IgD-negative memory B cell (primary cell): Measurements from ENCODE around the gene WDFY2. TPM values are rescaled to one million over a fixed set of nuclear protein-coding genes. Genes with fewer than 3 reads are reported as not detected.

Experiments used
- H3K27ac Mint-ChIP-seq, 3 donors: one replicate each; pipeline ENCODE4 v1.8.0; 2020 to 2022; ENCODE audit warnings: mild to moderate bottlenecking in 3 of 3, mixed read lengths in 3 of 3, moderate library complexity in 1 of 3
- H3K27me3 Mint-ChIP-seq: one replicate; pipeline ENCODE4 v1.8.0; 2021; ENCODE audit warnings: mixed read lengths
- H3K36me3 Mint-ChIP-seq: one replicate; pipeline ENCODE4 v1.8.0; 2020; ENCODE audit warnings: mild to moderate bottlenecking, mixed read lengths
- H3K4me1 Mint-ChIP-seq, 3 donors: one replicate each; pipeline ENCODE4 v1.8.0; 2020 to 2022; ENCODE audit warnings: mixed read lengths in 3 of 3, mild to moderate bottlenecking in 1 of 3
- H3K4me3 Mint-ChIP-seq, 4 donors: one replicate each; pipeline ENCODE4 v1.8.0; 2020 to 2022; ENCODE audit warnings: mild to moderate bottlenecking in 4 of 4, mixed read lengths in 4 of 4, moderate library complexity in 3 of 4
- H3K9me3 Mint-ChIP-seq, 3 donors: one replicate each; pipeline ENCODE4 v1.8.0; 2020 to 2021; ENCODE audit warnings: mixed read lengths in 3 of 3, mild to moderate bottlenecking in 1 of 3
- polyA plus RNA-seq: library from polyadenylated mRNA; unstranded; fragments of 300-500 nt; fragmentation: Illumina TruSeq; gene quantifications from one replicate; pipeline ENCODE4 v1.2.3, GENCODE V29; 2021

Gene WDFY2
- polyA plus RNA-seq, 1 donor from 2014 or later: 6.0 TPM

GRCh38 chr13:51668580-51669195 lies 84.4 kb downstream of the WDFY2 start:
- Mint-ChIP-seq H3K4me1 (peaks cover 34 to 57% (median 49%) of the 10 kb centered on the region in 3 donors), H3K27ac (no peak overlapping the region), H3K4me3 (no peak overlapping the region), H3K27me3 (no peaks in the 10 kb centered on the region), H3K36me3 (peaks cover 13% of the 10 kb centered on the region), H3K9me3 (no peaks in the 10 kb centered on the region)

- Mint-ChIP-seq H3K36me3 (peaks cover 16% of the 10 kb centered on the region), H3K4me1 (peaks cover 27 to 49% (median 36%) of the 10 kb centered on the region in 3 donors), H3K27me3 (no peaks in the 10 kb centered on the region), H3K4me3 (peak overlapping the region in 1 of 4 donors; percentile 33), H3K9me3 (no peaks in the 10 kb centered on the region), H3K27ac (no peak overlapping the region)
Measured at GRCh38 chr13:51673165-51673564, 88.9 kb downstream of the WDFY2 start.

- Mint-ChIP-seq H3K36me3 (peaks cover 16% of the 10 kb centered on the region), H3K4me1 (peaks cover 24 to 49% (median 34%) of the 10 kb centered on the region in 3 donors), H3K27me3 (no peaks in the 10 kb centered on the region), H3K4me3 (no peak overlapping the region), H3K9me3 (no peaks in the 10 kb centered on the region), H3K27ac (no peak overlapping the region)
Measured at GRCh38 chr13:51674276-51674675, 90.0 kb downstream of the WDFY2 start.

GRCh38 chr13:51675385-51675784 lies 91.1 kb downstream of the WDFY2 start:
- H3K27ac Mint-ChIP-seq: no peak overlapping the region
- H3K9me3 Mint-ChIP-seq: no peaks in the 10 kb centered on the region
- H3K4me3 Mint-ChIP-seq: no peak overlapping the region
- H3K4me1 Mint-ChIP-seq: peaks cover 21 to 39% (median 28%) of the 10 kb centered on the region in 3 donors
- no peaks in the 10 kb centered on the region for H3K27me3 Mint-ChIP-seq
- peaks cover 13% of the 10 kb centered on the region for H3K36me3 Mint-ChIP-seq

- no peaks in the 10 kb centered on the region for H3K9me3 Mint-ChIP-seq
- no peak overlapping the region for H3K4me3 Mint-ChIP-seq
- peaks cover 18 to 34% (median 27%) of the 10 kb centered on the region in 3 donors for H3K4me1 Mint-ChIP-seq
- H3K27ac Mint-ChIP-seq: no peak overlapping the region
- H3K27me3 Mint-ChIP-seq: no peaks in the 10 kb centered on the region
- H3K36me3 Mint-ChIP-seq: peaks cover 11% of the 10 kb centered on the region
Measured at GRCh38 chr13:51675877-51676276, 91.6 kb downstream of the WDFY2 start.

GRCh38 chr13:51676739-51677138 lies 92.5 kb downstream of the WDFY2 start:
- H3K27ac Mint-ChIP-seq: no peak overlapping the region
- H3K4me1 Mint-ChIP-seq: peaks cover 17 to 28% (median 22%) of the 10 kb centered on the region in 3 donors
- H3K36me3 Mint-ChIP-seq: peaks cover 8% of the 10 kb centered on the region
- H3K27me3 Mint-ChIP-seq: no peaks in the 10 kb centered on the region
- H3K4me3 Mint-ChIP-seq: no peak overlapping the region
- H3K9me3 Mint-ChIP-seq: no peaks in the 10 kb centered on the region

GRCh38 chr13:51678420-51678819 lies 94.2 kb downstream of the WDFY2 start:
- Mint-ChIP-seq H3K36me3 (peaks cover 11% of the 10 kb centered on the region), H3K4me1 (peaks cover 8 to 13% (median 8%) of the 10 kb centered on the region in 3 donors), H3K9me3 (no peaks in the 10 kb centered on the region), H3K27me3 (no peaks in the 10 kb centered on the region), H3K27ac (peak overlapping the region in 1 of 3 donors; percentile 25), H3K4me3 (no peak overlapping the region)

- Mint-ChIP-seq H3K27ac (no peak overlapping the region), H3K36me3 (peaks cover 10% of the 10 kb centered on the region), H3K4me3 (no peak overlapping the region)
Measured at GRCh38 chr13:51679616-51680015, 95.4 kb downstream of the WDFY2 start.

GRCh38 chr13:51681037-51681678 lies 96.9 kb downstream of the WDFY2 start:
- Mint-ChIP-seq H3K4me3 (no peak overlapping the region), H3K27me3 (no peaks in the 10 kb centered on the region), H3K4me1 (peaks cover 2 to 7% (median 4%) of the 10 kb centered on the region in 3 donors), H3K27ac (no peak overlapping the region), H3K36me3 (peaks cover 11% of the 10 kb centered on the region), H3K9me3 (no peaks in the 10 kb centered on the region)

More at GRCh38 chr13:51679616-51680015, 95.4 kb downstream of the WDFY2 start:
- H3K9me3 Mint-ChIP-seq: no peaks in the 10 kb centered on the region
- peaks cover under 1 to 7% (median 2%) of the 10 kb centered on the region in 3 donors for H3K4me1 Mint-ChIP-seq
- no peaks in the 10 kb centered on the region for H3K27me3 Mint-ChIP-seq

GRCh38 chr13:51682686-51683085 lies 98.4 kb downstream of the WDFY2 start:
- Mint-ChIP-seq H3K27ac (no peak overlapping the region), H3K36me3 (peaks cover 11% of the 10 kb centered on the region), H3K4me3 (no peak overlapping the region), H3K9me3 (no peaks in the 10 kb centered on the region), H3K4me1 (peaks cover 4 to 9% (median 5%) of the 10 kb centered on the region in 3 donors), H3K27me3 (no peaks in the 10 kb centered on the region)

GRCh38 chr13:51683597-51683996 lies 99.3 kb downstream of the WDFY2 start:
- H3K9me3 Mint-ChIP-seq: no peaks in the 10 kb centered on the region
- H3K27me3 Mint-ChIP-seq: no peaks in the 10 kb centered on the region
- H3K27ac Mint-ChIP-seq: no peak overlapping the region
- H3K36me3 Mint-ChIP-seq: peaks cover 11% of the 10 kb centered on the region
- peaks cover 8 to 9% (median 9%) of the 10 kb centered on the region in 3 donors for H3K4me1 Mint-ChIP-seq
- H3K4me3 Mint-ChIP-seq: no peak overlapping the region

- Mint-ChIP-seq H3K27me3 (no peaks in the 10 kb centered on the region), H3K36me3 (peaks cover 11% of the 10 kb centered on the region), H3K9me3 (no peaks in the 10 kb centered on the region), H3K4me3 (no peak overlapping the region), H3K4me1 (peaks cover 9 to 10% (median 9%) of the 10 kb centered on the region in 3 donors), H3K27ac (no peak overlapping the region)
Measured at GRCh38 chr13:51684076-51684475, 99.8 kb downstream of the WDFY2 start.

- Mint-ChIP-seq H3K27ac (no peak overlapping the region), H3K4me3 (no peak overlapping the region), H3K9me3 (no peaks in the 10 kb centered on the region)
Measured at GRCh38 chr13:51687947-51688714, 103.9 kb downstream of the WDFY2 start.

GRCh38 chr13:51688937-51689662 lies 104.8 kb downstream of the WDFY2 start:
- no peak overlapping the region for H3K4me3 Mint-ChIP-seq
- H3K9me3 Mint-ChIP-seq: no peaks in the 10 kb centered on the region
- H3K27ac Mint-ChIP-seq: no peak overlapping the region
- peaks cover 7 to 12% (median 9%) of the 10 kb centered on the region in 3 donors for H3K4me1 Mint-ChIP-seq
- H3K36me3 Mint-ChIP-seq: peaks cover 6% of the 10 kb centered on the region
- H3K27me3 Mint-ChIP-seq: no peaks in the 10 kb centered on the region

More at GRCh38 chr13:51687947-51688714, 103.9 kb downstream of the WDFY2 start:
- H3K4me1 Mint-ChIP-seq: peaks cover 9 to 12% (median 9%) of the 10 kb centered on the region in 3 donors
- no peaks in the 10 kb centered on the region for H3K27me3 Mint-ChIP-seq
- peaks cover 6% of the 10 kb centered on the region for H3K36me3 Mint-ChIP-seq

- Mint-ChIP-seq H3K36me3 (peaks cover 4% of the 10 kb centered on the region), H3K9me3 (no peaks in the 10 kb centered on the region), H3K4me1 (peaks cover 7 to 12% (median 9%) of the 10 kb centered on the region in 3 donors), H3K4me3 (no peak overlapping the region), H3K27ac (no peak overlapping the region), H3K27me3 (no peaks in the 10 kb centered on the region)
Measured at GRCh38 chr13:51689663-51689996, 105.4 kb downstream of the WDFY2 start.
